ENCODE measurements around the gene BNIP5.

Gene BNIP5

DNA sequence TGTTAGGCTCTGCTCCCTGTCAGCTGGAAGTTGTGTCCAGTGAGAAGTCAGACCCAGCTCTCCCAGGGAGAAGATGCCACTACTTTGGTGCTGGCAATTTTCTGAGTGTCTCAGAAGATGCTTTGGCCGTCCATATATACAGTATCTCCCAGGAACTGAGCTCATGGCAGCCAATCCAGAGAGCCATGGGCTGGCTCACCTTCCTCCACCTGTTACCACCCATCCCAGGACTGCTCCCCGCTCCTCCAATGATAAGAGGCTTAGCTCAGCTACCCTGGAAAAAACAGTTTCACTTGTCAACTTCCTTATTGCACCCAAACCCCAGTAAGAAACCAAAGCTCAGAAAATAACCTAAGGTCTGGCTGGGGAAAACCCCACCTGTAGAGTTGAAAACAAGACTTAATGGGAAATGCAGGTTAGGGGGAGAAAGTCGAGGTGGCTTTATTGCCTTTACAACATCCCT is at the start of gene BNIP5:
Gene BNIP5 (minus strand): TSS at position 110 of the 463 bp plus-strand sequence. CDS start 6,198 bp downstream, outside the sequence.
- Histone ChIP-seq H3K36me3 (ENCODE audit: insufficient read depth, low read length) (no peaks in the 10 kb centered on the region), H3K27ac (ENCODE audit: low read length) (no peak within 1 kb of the TSS), H3K4me2 (ENCODE audit: insufficient read depth, low read length) (no peak within 1 kb of the TSS), H3K4me3 (ENCODE audit: low read depth in 1 of 2, low read length in 2 of 2) (no peak within 1 kb of the TSS), H3K9me3 (ENCODE audit: insufficient read depth, low read length, severe bottlenecking) (no peaks in the 10 kb centered on the region), H3K27me3 (ENCODE audit: insufficient read depth, low read length, poor library complexity) (peaks cover 11% of the 10 kb centered on the region), H3K4me1 (ENCODE audit: insufficient read depth, low read length) (no peaks in the 10 kb centered on the region), H3K79me2 (ENCODE audit: insufficient read depth, low read length) (no peaks in the 10 kb centered on the region), H3K9ac (ENCODE audit: low read depth, low read length) (no peak within 1 kb of the TSS), H2AFZ (ENCODE audit: low read depth, low read length) (no peak within 1 kb of the TSS), H4K20me1 (ENCODE audit: insufficient read depth, low read length) (peaks cover 3% of the 10 kb centered on the region; the same call in 1 of the 2 replicates)
- DNase-seq (no peak), ATAC-seq (ENCODE audit: insufficient read depth, low read depth) (no peak)
- TF ChIP-seq, protein P1, sequence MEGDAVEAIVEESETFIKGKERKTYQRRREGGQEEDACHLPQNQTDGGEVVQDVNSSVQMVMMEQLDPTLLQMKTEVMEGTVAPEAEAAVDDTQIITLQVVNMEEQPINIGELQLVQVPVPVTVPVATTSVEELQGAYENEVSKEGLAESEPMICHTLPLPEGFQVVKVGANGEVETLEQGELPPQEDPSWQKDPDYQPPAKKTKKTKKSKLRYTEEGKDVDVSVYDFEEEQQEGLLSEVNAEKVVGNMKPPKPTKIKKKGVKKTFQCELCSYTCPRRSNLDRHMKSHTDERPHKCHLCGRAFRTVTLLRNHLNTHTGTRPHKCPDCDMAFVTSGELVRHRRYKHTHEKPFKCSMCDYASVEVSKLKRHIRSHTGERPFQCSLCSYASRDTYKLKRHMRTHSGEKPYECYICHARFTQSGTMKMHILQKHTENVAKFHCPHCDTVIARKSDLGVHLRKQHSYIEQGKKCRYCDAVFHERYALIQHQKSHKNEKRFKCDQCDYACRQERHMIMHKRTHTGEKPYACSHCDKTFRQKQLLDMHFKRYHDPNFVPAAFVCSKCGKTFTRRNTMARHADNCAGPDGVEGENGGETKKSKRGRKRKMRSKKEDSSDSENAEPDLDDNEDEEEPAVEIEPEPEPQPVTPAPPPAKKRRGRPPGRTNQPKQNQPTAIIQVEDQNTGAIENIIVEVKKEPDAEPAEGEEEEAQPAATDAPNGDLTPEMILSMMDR (IDR thresholded peaks at IDR 0.05; ENCODE audit: borderline replicate concordance, extremely low read depth, low read length, poor library complexity, severe bottlenecking), result no peak
- TF ChIP-seq EZH2 (IDR thresholded peaks at IDR 0.05; ENCODE audit: borderline replicate concordance, low read depth, low read length, severe bottlenecking), result no peak

DNA sequence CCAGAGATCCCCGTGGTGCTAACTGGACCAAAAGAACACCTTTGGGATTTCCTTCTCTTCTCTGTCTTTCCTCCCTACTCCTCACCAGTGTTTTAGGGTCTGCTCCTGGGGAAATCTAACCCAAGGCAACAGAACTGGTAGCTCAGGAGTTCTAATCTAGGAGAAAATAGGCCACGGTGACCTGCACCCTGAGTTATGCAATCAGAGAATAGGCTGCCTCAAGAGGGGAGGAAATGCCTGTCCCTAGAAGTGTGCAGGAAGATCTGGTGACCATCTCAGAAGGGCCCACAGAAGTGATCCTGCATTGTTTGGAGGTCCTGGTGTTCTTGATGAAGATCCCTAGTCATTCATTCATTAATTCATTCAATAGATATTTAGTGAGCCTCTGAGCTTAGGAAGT is 47.4 kb upstream of the BNIP5 start:
- no peak overlapping the region for H3K4me2 ChIP-seq (ENCODE audit: insufficient read depth, low read length)
- no peaks in the 10 kb centered on the region for H4K20me1 ChIP-seq (ENCODE audit: insufficient read depth, low read length)
- no peaks in the 10 kb centered on the region for H3K9me3 ChIP-seq (ENCODE audit: insufficient read depth, low read length, severe bottlenecking)
- peaks cover 16% of the 10 kb centered on the region for H3K4me1 ChIP-seq (ENCODE audit: insufficient read depth, low read length)
- no peak overlapping the region for H3K9ac ChIP-seq (ENCODE audit: low read depth, low read length)
- DNase-seq (no peak), ATAC-seq (ENCODE audit: insufficient read depth, low read depth) (no peak)
- TF ChIP-seq, protein P1 (IDR thresholded peaks at IDR 0.05; ENCODE audit: borderline replicate concordance, extremely low read depth, low read length, poor library complexity, severe bottlenecking), result no peak
- no peak for TF ChIP-seq EZH2 (IDR thresholded peaks at IDR 0.05; ENCODE audit: borderline replicate concordance, low read depth, low read length, severe bottlenecking)
- H3K4me3 ChIP-seq (ENCODE audit: low read depth in 1 of 2, low read length in 2 of 2), result no peak overlapping the region
- no peak overlapping the region for H2AFZ ChIP-seq (ENCODE audit: low read depth, low read length)
- peaks cover 42% of the 10 kb centered on the region for H3K27me3 ChIP-seq (ENCODE audit: insufficient read depth, low read length, poor library complexity)
- no peak overlapping the region for H3K27ac ChIP-seq (ENCODE audit: low read length)
- no peaks in the 10 kb centered on the region for H3K79me2 ChIP-seq (ENCODE audit: insufficient read depth, low read length)
- no peaks in the 10 kb centered on the region for H3K36me3 ChIP-seq (ENCODE audit: insufficient read depth, low read length)

DNA sequence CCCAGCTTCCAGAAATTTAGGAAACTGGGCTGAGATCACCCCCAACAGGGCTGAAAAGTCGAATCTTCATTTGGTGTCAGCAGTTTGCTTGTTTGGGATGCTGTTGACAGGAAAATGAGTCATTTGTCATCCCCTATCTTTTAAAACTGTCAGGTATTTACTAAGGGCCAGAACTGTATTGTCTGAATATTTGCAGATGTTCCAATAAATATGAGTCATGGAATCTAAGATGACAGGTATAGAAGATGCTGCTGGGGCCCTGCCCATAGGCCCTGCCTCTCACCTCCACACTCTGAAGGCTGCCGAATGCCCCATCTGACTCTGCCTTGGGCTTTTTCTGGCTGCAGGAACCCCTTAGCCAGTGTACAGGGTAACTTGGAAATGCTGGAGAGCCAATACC is 46.9 kb upstream of the BNIP5 start:
- H4K20me1 ChIP-seq (ENCODE audit: insufficient read depth, low read length), result no peaks in the 10 kb centered on the region
- no peak for DNase-seq
- no peak for ATAC-seq (ENCODE audit: insufficient read depth, low read depth)
- no peak overlapping the region for H3K4me3 ChIP-seq (ENCODE audit: low read depth in 1 of 2, low read length in 2 of 2)
- TF ChIP-seq EZH2 (IDR thresholded peaks at IDR 0.05; ENCODE audit: borderline replicate concordance, low read depth, low read length, severe bottlenecking), result no peak
- TF ChIP-seq, protein P1 (IDR thresholded peaks at IDR 0.05; ENCODE audit: borderline replicate concordance, extremely low read depth, low read length, poor library complexity, severe bottlenecking), result no peak
- H3K9me3 ChIP-seq (ENCODE audit: insufficient read depth, low read length, severe bottlenecking), result no peaks in the 10 kb centered on the region
- peaks cover 16% of the 10 kb centered on the region for H3K4me1 ChIP-seq (ENCODE audit: insufficient read depth, low read length)
- no peaks in the 10 kb centered on the region for H3K36me3 ChIP-seq (ENCODE audit: insufficient read depth, low read length)
- no peak overlapping the region for H3K9ac ChIP-seq (ENCODE audit: low read depth, low read length)
- H3K27ac ChIP-seq (ENCODE audit: low read length), result no peak overlapping the region
- no peak overlapping the region for H2AFZ ChIP-seq (ENCODE audit: low read depth, low read length)
- H3K4me2 ChIP-seq (ENCODE audit: insufficient read depth, low read length), result no peak overlapping the region
- H3K79me2 ChIP-seq (ENCODE audit: insufficient read depth, low read length), result no peaks in the 10 kb centered on the region
- peaks cover 42% of the 10 kb centered on the region for H3K27me3 ChIP-seq (ENCODE audit: insufficient read depth, low read length, poor library complexity)

- no peak overlapping the region for H3K4me2 ChIP-seq (ENCODE audit: insufficient read depth, low read length)
- DNase-seq (no peak), ATAC-seq (ENCODE audit: insufficient read depth, low read depth) (no peak)
- no peak overlapping the region for H3K4me3 ChIP-seq (ENCODE audit: low read depth in 1 of 2, low read length in 2 of 2)
- peaks cover 42% of the 10 kb centered on the region for H3K27me3 ChIP-seq (ENCODE audit: insufficient read depth, low read length, poor library complexity)
- no peaks in the 10 kb centered on the region for H3K36me3 ChIP-seq (ENCODE audit: insufficient read depth, low read length)
- H3K27ac ChIP-seq (ENCODE audit: low read length), result no peak overlapping the region
- no peaks in the 10 kb centered on the region for H3K9me3 ChIP-seq (ENCODE audit: insufficient read depth, low read length, severe bottlenecking)
- no peak overlapping the region for H2AFZ ChIP-seq (ENCODE audit: low read depth, low read length)
- TF ChIP-seq EZH2 (IDR thresholded peaks at IDR 0.05; ENCODE audit: borderline replicate concordance, low read depth, low read length, severe bottlenecking), result no peak
- TF ChIP-seq, protein P1 (IDR thresholded peaks at IDR 0.05; ENCODE audit: borderline replicate concordance, extremely low read depth, low read length, poor library complexity, severe bottlenecking), result no peak
- H3K4me1 ChIP-seq (ENCODE audit: insufficient read depth, low read length), result peaks cover 16% of the 10 kb centered on the region
- no peak overlapping the region for H3K9ac ChIP-seq (ENCODE audit: low read depth, low read length)
- H3K79me2 ChIP-seq (ENCODE audit: insufficient read depth, low read length), result no peaks in the 10 kb centered on the region
- no peaks in the 10 kb centered on the region for H4K20me1 ChIP-seq (ENCODE audit: insufficient read depth, low read length)
Observed at GRCh38 chr6:36382976-36383375, 46.3 kb upstream of the BNIP5 start.
